ENCODE measurements around the gene MYBPC1.
"Not testable (repeated sequence)": the region's sequence is repeated elsewhere in the genome, so short reads cannot be mapped to it uniquely, and the experiment has no call there.

The MYBPC1 gene

DNA sequence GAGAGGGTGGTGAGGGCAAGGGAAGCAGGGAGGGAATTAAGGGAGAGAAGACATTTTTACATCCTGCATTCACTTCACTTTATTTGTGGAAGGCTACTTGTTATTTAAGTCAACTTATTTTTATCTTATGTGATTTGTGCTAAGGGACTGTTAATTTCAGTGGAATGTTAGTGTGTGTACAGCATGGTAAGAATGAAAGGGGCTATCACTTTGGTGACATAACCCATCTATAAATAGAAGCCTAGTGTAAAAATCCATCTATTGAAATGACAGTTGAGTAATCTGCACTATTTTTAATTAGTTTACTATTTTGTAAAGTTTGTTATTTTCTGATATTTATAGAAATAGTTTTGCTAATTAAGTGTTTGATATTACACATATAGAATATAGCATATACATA is 85.9 kb downstream of the MYBPC1 start:
- Histone ChIP-seq H3K9ac (ENCODE audit: low read depth, low read length) (no peak overlapping the region), H3K4me1 (ENCODE audit: insufficient read depth, low read length) (no peaks in the 10 kb centered on the region; the same call in 1 of the 2 replicates), H3K36me3 (ENCODE audit: insufficient read depth, low read length) (no peaks in the 10 kb centered on the region), H3K9me3 (ENCODE audit: control insufficient read depth, insufficient read depth, low read length) (no peaks in the 10 kb centered on the region)

- not testable (repeated sequence) for H3K36me3 ChIP-seq (ENCODE audit: insufficient read depth, low read length); H3K9me3 ChIP-seq (ENCODE audit: control insufficient read depth, insufficient read depth, low read length); H3K4me1 ChIP-seq (ENCODE audit: insufficient read depth, low read length); H3K9ac ChIP-seq (ENCODE audit: low read depth, low read length)
Measured at GRCh38 chr12:101681627-101682026, 86.9 kb downstream of the MYBPC1 start.

GRCh38 chr12:101685092-101685491 is 90.3 kb downstream of the MYBPC1 start:
- no peaks in the 10 kb centered on the region for H3K36me3 ChIP-seq (ENCODE audit: insufficient read depth, low read length)
- no peak overlapping the region for H3K9ac ChIP-seq (ENCODE audit: low read depth, low read length)
- no peaks in the 10 kb centered on the region for H3K9me3 ChIP-seq (ENCODE audit: control insufficient read depth, insufficient read depth, low read length)
- no peaks in the 10 kb centered on the region; the same call in 1 of the 2 replicates for H3K4me1 ChIP-seq (ENCODE audit: insufficient read depth, low read length)

DNA sequence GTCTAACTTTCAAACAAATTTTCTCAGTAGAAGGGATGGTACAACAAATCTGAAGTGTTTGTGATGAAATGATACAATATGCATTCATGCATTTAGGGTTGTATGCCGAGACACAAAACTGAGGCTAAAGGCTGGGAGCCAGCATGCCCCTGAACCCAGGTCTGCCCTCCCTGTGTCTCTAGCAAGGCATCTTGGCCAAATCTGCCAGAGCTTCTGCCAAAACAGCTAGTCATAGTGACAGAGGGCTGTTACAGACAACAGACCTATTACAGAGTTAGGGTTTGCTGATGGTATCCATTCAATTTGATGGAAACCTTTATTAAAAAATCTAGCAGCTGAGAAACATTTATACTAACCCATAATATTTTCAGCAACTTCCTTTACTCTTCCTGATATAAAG is 91.4 kb downstream of the MYBPC1 start:
- H3K9me3 ChIP-seq (ENCODE audit: control insufficient read depth, insufficient read depth, low read length) = no peaks in the 10 kb centered on the region
- H3K9ac ChIP-seq (ENCODE audit: low read depth, low read length) = no peak overlapping the region
- no peaks in the 10 kb centered on the region; the same call in 1 of the 2 replicates for H3K4me1 ChIP-seq (ENCODE audit: insufficient read depth, low read length)
- no peaks in the 10 kb centered on the region for H3K36me3 ChIP-seq (ENCODE audit: insufficient read depth, low read length)

- H3K9ac ChIP-seq (ENCODE audit: low read depth, low read length) = no peak overlapping the region
Measured at GRCh38 chr12:101690544-101691098, 95.8 kb downstream of the MYBPC1 start.

GRCh38 chr12:101691503-101692096 is 96.8 kb downstream of the MYBPC1 start:
- Histone ChIP-seq H3K9me3 (ENCODE audit: control insufficient read depth, insufficient read depth, low read length) (no peaks in the 10 kb centered on the region), H3K9ac (ENCODE audit: low read depth, low read length) (no peak overlapping the region), H3K4me1 (ENCODE audit: insufficient read depth, low read length) (no peaks in the 10 kb centered on the region; the same call in 1 of the 2 replicates), H3K36me3 (ENCODE audit: insufficient read depth, low read length) (no peaks in the 10 kb centered on the region)

More at GRCh38 chr12:101690544-101691098, 95.8 kb downstream of the MYBPC1 start:
- H3K9me3 ChIP-seq (ENCODE audit: control insufficient read depth, insufficient read depth, low read length) = no peaks in the 10 kb centered on the region
- H3K4me1 ChIP-seq (ENCODE audit: insufficient read depth, low read length) = no peaks in the 10 kb centered on the region
- H3K36me3 ChIP-seq (ENCODE audit: insufficient read depth, low read length) = no peaks in the 10 kb centered on the region

DNA sequence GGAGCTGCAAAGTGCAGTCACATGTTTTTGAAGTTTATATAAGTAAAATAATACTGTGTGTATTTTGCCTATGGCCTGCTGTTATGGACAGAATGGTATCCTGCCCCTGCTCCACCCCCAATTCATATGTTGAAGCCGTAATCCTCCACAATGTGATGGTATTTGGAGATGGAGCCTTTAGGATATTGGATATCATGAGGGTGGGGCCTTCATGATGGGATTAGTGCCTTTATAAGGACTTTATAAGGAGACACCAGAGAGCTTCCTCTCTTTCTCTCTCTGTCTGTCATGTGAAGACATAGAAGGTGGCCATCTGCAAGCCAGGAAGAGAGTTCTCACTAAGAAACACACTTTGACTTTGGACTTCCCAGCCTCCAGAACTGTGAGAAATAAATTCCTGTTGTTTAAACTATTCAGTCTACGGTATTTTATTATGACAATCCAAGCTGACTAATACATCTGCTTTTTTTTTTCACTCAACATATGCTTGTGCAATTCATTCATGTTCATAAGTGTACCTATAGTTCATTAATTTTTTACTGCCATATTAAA is 99.6 kb downstream of the MYBPC1 start:
- H3K9me3 ChIP-seq (ENCODE audit: control insufficient read depth, insufficient read depth, low read length) = no peaks in the 10 kb centered on the region
- H3K36me3 ChIP-seq (ENCODE audit: insufficient read depth, low read length) = no peaks in the 10 kb centered on the region
- peaks cover 4% of the 10 kb centered on the region for H3K4me1 ChIP-seq (ENCODE audit: insufficient read depth, low read length)
- H3K9ac ChIP-seq (ENCODE audit: low read depth, low read length) = no peak overlapping the region

- H3K4me1 ChIP-seq (ENCODE audit: insufficient read depth, low read length) = peaks cover 4% of the 10 kb centered on the region
- no peaks in the 10 kb centered on the region for H3K9me3 ChIP-seq (ENCODE audit: control insufficient read depth, insufficient read depth, low read length)
- no peak overlapping the region for H3K9ac ChIP-seq (ENCODE audit: low read depth, low read length)
- no peaks in the 10 kb centered on the region for H3K36me3 ChIP-seq (ENCODE audit: insufficient read depth, low read length)
Measured at GRCh38 chr12:101694986-101695385, 100.2 kb downstream of the MYBPC1 start.

DNA sequence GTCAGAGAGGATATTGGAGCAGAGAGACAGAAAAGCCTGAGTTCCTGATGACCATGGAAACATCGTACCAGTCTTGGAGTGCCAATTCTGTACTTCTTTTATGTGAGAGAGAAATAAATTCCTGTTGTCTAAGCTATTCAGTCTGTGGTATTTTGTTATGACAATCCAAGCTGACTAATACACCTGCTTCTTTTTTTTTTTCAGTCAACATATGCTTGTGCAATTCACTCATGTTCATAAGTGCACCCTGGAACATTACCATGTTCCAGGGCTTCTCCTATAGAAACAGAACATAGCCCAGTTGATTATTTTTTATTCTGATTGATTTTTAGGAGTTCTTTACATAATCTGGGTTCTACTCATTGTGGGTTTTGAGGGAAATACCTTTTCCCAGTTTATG is 100.9 kb downstream of the MYBPC1 start:
- H3K36me3 ChIP-seq (ENCODE audit: insufficient read depth, low read length) = no peaks in the 10 kb centered on the region
- H3K4me1 ChIP-seq (ENCODE audit: insufficient read depth, low read length) = peaks cover 8% of the 10 kb centered on the region
- H3K9me3 ChIP-seq (ENCODE audit: control insufficient read depth, insufficient read depth, low read length) = no peaks in the 10 kb centered on the region
- no peak overlapping the region for H3K9ac ChIP-seq (ENCODE audit: low read depth, low read length)

GRCh38 chr12:101696251-101697196 is 101.8 kb downstream of the MYBPC1 start:
- H3K4me1 ChIP-seq (ENCODE audit: insufficient read depth, low read length) = peaks cover 9% of the 10 kb centered on the region
- H3K9me3 ChIP-seq (ENCODE audit: control insufficient read depth, insufficient read depth, low read length) = no peaks in the 10 kb centered on the region
- H3K9ac ChIP-seq (ENCODE audit: low read depth, low read length) = peak overlapping the region; percentile 69
- H3K36me3 ChIP-seq (ENCODE audit: insufficient read depth, low read length) = no peaks in the 10 kb centered on the region

DNA sequence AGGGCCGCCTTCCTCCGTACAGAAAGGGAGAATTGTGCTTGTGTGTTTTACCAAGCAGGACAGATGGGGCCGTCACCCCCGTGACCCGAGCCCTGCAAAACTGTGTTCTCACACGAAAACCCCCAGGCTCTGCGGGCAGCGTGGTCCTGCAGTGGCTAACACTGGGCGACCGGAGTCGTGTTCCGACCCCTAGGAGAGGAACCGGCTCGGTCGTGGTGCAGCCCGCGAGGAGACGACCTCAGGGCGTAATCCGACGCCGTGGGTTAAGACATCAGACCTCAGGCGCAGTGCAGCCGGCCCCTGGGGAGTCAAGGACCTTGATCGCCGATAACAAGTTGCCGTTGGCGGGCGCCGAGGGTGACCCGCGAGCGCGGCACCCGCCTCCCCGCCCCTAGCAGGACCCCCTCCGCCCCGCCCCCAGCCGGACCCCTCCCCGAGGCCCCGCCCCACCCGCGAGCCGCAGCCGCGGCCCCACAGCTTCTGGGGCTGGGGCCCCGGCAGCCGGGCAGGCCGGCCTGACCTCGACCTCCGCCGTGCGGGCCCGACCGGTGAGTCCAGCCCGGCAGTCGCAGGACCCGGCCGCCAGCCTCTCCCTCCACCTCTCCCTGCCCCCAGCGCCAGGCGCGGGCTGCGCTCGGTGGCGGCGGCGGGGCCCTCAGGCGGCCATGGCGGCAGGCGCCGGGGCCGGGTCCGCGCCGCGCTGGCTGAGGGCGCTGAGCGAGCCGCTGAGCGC is 102.6 kb downstream of the MYBPC1 start, which contains the start of gene CHPT1:
Gene CHPT1, plus strand, starts transcription at position 444 of the 733 bp plus-strand sequence. Its CDS starts 222 bp downstream, at position 666.
- Histone ChIP-seq H3K4me1 (ENCODE audit: insufficient read depth, low read length) (peaks cover 9% of the 10 kb centered on the region), H3K36me3 (ENCODE audit: insufficient read depth, low read length) (no peaks in the 10 kb centered on the region), H3K9me3 (ENCODE audit: control insufficient read depth, insufficient read depth, low read length) (no peaks in the 10 kb centered on the region), H3K9ac (ENCODE audit: low read depth, low read length) (peak within 1 kb of the TSS; percentile 69)

- H3K9ac ChIP-seq (ENCODE audit: low read depth, low read length) = peak overlapping the region; percentile 67
Measured at GRCh38 chr12:101697930-101698799, 103.4 kb downstream of the MYBPC1 start.

GRCh38 chr12:101698800-101699347 is 104.1 kb downstream of the MYBPC1 start:
- no peaks in the 10 kb centered on the region for H3K9me3 ChIP-seq (ENCODE audit: control insufficient read depth, insufficient read depth, low read length)
- peak overlapping the region; percentile 67; the same call in 1 of the 2 replicates for H3K9ac ChIP-seq (ENCODE audit: low read depth, low read length)
- peaks cover 13% of the 10 kb centered on the region for H3K4me1 ChIP-seq (ENCODE audit: insufficient read depth, low read length)
- no peaks in the 10 kb centered on the region for H3K36me3 ChIP-seq (ENCODE audit: insufficient read depth, low read length)

More at GRCh38 chr12:101697930-101698799, 103.4 kb downstream of the MYBPC1 start:
- peaks cover 13% of the 10 kb centered on the region for H3K4me1 ChIP-seq (ENCODE audit: insufficient read depth, low read length)
- H3K36me3 ChIP-seq (ENCODE audit: insufficient read depth, low read length) = no peaks in the 10 kb centered on the region
- no peaks in the 10 kb centered on the region for H3K9me3 ChIP-seq (ENCODE audit: control insufficient read depth, insufficient read depth, low read length)

All from ES-I3 (cell line).